Thoracic aorta (tissue), 2 donors: ENCODE results near the gene NEK5. TPM values are rescaled to one million over a fixed set of nuclear protein-coding genes. Genes with fewer than 3 reads are reported as not detected.

Experiments
- ATAC-seq: fragments of 150-250 bp; one replicate; pipeline ENCODE4 v1.8.0; 2017; ENCODE audit warnings: low read depth; ENCODE audit not compliant: insufficient number of reproducible peaks, low FRiP score
- DNase-seq: peaks from one replicate; pipeline ENCODE4 v3.0.0-alpha.2; 2020; ENCODE audit warnings: low spot score
- H3K27ac ChIP-seq, 2 donors: fragments of 200-600 bp; sonication (generic); 1 replicate in 1 of 2; 2 replicates in 1 of 2; pipeline ENCODE4 v1.5.1; 2016; ENCODE audit warnings: mild to moderate bottlenecking in 2 of 2, moderate library complexity in 2 of 2
- H3K27me3 ChIP-seq: fragments of 200-600 bp; sonication (generic); replicated peaks from 2 replicates; pipeline ENCODE4 v1.6.0; 2016; ENCODE audit warnings: mild to moderate bottlenecking; ENCODE audit not compliant: insufficient read depth
- H3K36me3 ChIP-seq: fragments of 200-600 bp; sonication (generic); one replicate; pipeline ENCODE4 v1.5.1; 2016
- H3K4me1 ChIP-seq, 2 donors: fragments of 200-600 bp; sonication (generic); 1 replicate in 1 of 2; 2 replicates in 1 of 2; pipeline versions ENCODE4 v1.5.1 to v1.6.0; 2016; ENCODE audit warnings: low read depth in 2 of 2, mild to moderate bottlenecking in 1 of 2; ENCODE audit not compliant: control insufficient read depth in 1 of 2
- H3K4me3 ChIP-seq: fragments of 200-600 bp; sonication (generic); 2 replicates; pipeline ENCODE4 v1.5.1; 2016; ENCODE audit warnings: mild to moderate bottlenecking
- H3K9me3 ChIP-seq: fragments of 200-600 bp; sonication (generic); 2 replicates; pipeline ENCODE4 v1.5.1; 2016
- CTCF ChIP-seq: fragments of 200-600 bp; sonication (generic); IDR thresholded peaks from one replicate; pipeline ENCODE4 v1.5.1; 2019; ENCODE audit warnings: antibody characterized with exemption
- total RNA-seq, 2 donors: library from RNA; depleted of rRNA; stranded (reverse); fragments of >200 nt; gene quantifications; one replicate each; pipeline versions ENCODE4 v1.1.0 to v1.2.3, GENCODE V29; 2016

NEK5 gene
- total RNA-seq, 2 donors from 2014 or later: 0.27 to 0.28 TPM

DNA sequence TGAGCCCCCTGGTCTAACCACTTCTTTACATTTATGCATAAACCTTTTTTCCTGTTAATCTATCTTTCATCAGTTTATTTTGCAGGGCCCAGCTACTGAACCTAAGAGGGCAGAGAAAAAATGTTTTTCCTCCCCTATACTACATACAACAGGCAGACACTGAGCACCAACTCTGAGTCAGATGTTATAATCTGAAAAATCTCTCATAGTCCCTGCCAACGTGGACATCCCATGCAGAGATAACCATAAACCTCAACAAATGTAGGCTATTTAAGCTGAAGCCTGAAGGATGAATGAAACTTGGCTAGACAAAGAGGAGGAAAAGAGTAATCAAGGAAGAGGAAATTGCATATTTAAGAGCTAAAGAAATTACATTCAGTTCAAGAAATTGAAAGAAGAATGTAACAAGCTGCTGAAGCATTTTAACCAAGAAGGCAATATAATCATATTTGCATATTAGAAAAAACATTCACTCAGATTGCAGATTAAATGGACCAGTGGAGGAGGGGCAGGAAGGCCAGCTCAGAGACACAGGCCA, 27.9 kb upstream of the NEK5 start:
- Histone ChIP-seq H3K4me3 (no peak overlapping the region), H3K36me3 (peaks cover 6% of the 10 kb centered on the region), H3K27ac (no peak overlapping the region), H3K9me3 (no peaks in the 10 kb centered on the region), H3K4me1 (peaks cover 4 to 18% of the 10 kb centered on the region in 2 donors), H3K27me3 (no peaks in the 10 kb centered on the region)
- DNase-seq (no peak), ATAC-seq (no peak)
- TF ChIP-seq CTCF: no peak

DNA sequence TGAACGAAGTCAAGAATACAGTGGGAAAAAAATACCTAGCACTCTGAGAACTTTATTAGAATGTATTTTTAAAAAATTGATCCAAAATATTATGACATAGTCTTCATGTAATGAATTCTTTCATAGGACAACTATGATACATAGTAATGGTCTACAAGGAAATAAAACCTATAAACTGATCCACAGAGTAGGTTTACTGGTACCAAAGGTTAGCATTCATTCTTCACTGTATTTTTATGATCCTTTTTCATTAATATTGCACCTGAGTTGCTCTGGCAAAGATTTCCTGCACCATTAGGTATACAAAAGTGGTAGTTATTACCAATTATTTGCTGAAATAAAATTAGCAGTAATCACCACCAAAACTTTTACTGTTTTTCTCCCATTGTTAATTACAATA, 26.3 kb upstream of the NEK5 start:
- DNase-seq (no peak), ATAC-seq (no peak)
- Histone ChIP-seq H3K9me3 (no peaks in the 10 kb centered on the region), H3K4me1 (peaks cover 4 to 18% of the 10 kb centered on the region in 2 donors), H3K27ac (no peak overlapping the region), H3K36me3 (peaks cover 15% of the 10 kb centered on the region), H3K27me3 (no peaks in the 10 kb centered on the region), H3K4me3 (no peak overlapping the region)
- TF ChIP-seq CTCF: no peak

GRCh38 chr13:52147225-52147624, 18.4 kb upstream of the NEK5 start:
- Histone ChIP-seq H3K9me3 (no peaks in the 10 kb centered on the region), H3K27me3 (no peaks in the 10 kb centered on the region), H3K27ac (no peak overlapping the region), H3K4me3 (no peak overlapping the region), H3K4me1 (no peaks in the 10 kb centered on the region), H3K36me3 (peaks cover 33% of the 10 kb centered on the region)
- ATAC-seq (no peak), DNase-seq (no peak)
- TF ChIP-seq CTCF: no peak

- Histone ChIP-seq H3K36me3 (peaks cover 28% of the 10 kb centered on the region), H3K27ac (no peak overlapping the region), H3K4me3 (no peak overlapping the region), H3K4me1 (no peaks in the 10 kb centered on the region), H3K9me3 (no peaks in the 10 kb centered on the region), H3K27me3 (no peaks in the 10 kb centered on the region)
- ATAC-seq: no peak
- TF ChIP-seq CTCF: no peak
- DNase-seq: no peak
Measured at GRCh38 chr13:52141299-52141698, 12.4 kb upstream of the NEK5 start.

DNA sequence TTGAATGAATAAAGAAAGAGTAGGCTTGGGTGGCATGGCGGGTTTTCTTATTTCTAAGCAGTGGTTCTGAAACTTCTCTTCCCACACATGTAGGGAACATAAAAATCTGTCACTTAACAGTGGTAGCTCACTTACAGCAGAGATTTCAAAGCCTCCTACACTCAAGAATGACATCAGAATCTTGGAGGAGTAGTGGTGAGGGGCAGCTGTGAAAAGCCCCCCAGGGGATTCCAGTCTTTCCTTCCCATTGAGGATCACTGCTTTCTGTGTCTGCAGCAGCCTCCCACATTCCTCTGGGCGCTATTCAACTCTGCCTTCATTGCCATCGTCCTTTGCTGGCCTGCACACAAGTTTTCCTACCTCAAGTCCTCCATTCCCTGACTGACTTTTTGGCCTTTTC, 8.6 kb upstream of the NEK5 start:
- Histone ChIP-seq H3K27me3 (no peaks in the 10 kb centered on the region), H3K9me3 (no peaks in the 10 kb centered on the region), H3K4me3 (no peak overlapping the region), H3K27ac (no peak overlapping the region), H3K36me3 (peaks cover 15% of the 10 kb centered on the region), H3K4me1 (no peaks in the 10 kb centered on the region)
- ATAC-seq (no peak), DNase-seq (no peak)
- no peak for TF ChIP-seq CTCF
